IMR-90 (cell line): ENCODE measurements around the gene HYAL4. TPM values are rescaled to one million over a fixed set of nuclear protein-coding genes. Genes with fewer than 3 reads are reported as not detected.

ENCODE experiments used
- ATAC-seq: fragments of 200-7000 bp; cut with Tn5 transposase; 2 replicates; pipeline ENCODE4 v1.9.1; 2020; ENCODE audit warnings: low read depth, mild to moderate bottlenecking, moderate library complexity
- BruUV-seq: library from RNA; stranded (reverse); fragments of 400-500 nt; replicated peaks from 2 replicates; lab custom pipeline; 2021; lab: Mats Ljungman, UMichigan
- CTCF ChIA-PET: fragments of 300-600 bp; formaldehyde crosslinking; extraction: SDS; loops from one replicate; lab custom pipeline; 2021; ENCODE audit warnings: antibody characterized with exemption; lab: Yijun Ruan, JAX
- POLR2A ChIA-PET: fragments of 300-600 bp; sonication (Branson Sonifier 250); formaldehyde crosslinking; loops from one replicate; lab custom pipeline; 2022; ENCODE audit warnings: antibody characterized with exemption; ENCODE audit not compliant: unreplicated experiment; lab: Charles Lee
- DNase-seq: peaks from one replicate; pipeline ENCODE4 v3.0.0; 2013
- H2AFZ ChIP-seq: replicated peaks from 2 replicates; pipeline ENCODE3; 2013; ENCODE audit warnings: low read length, mild to moderate bottlenecking; ENCODE audit not compliant: poor library complexity
- H2AK5ac ChIP-seq: 2 replicates; pipeline ENCODE4 v1.6.1; 2013; ENCODE audit warnings: low read depth, low read length, inconsistent platforms
- H2AK9ac ChIP-seq: replicated peaks from 2 replicates; pipeline ENCODE3; 2013; ENCODE audit warnings: mild to moderate bottlenecking, low read depth, low read length, moderate library complexity; ENCODE audit not compliant: poor library complexity
- H2BK120ac ChIP-seq: 2 replicates; pipeline ENCODE4 v1.6.1; 2013; ENCODE audit warnings: low read depth, low read length, inconsistent platforms
- H2BK15ac ChIP-seq: 3 replicates; pipeline ENCODE4 v1.6.1; 2013; ENCODE audit warnings: low read depth, low read length, inconsistent platforms
- H2BK20ac ChIP-seq: 2 replicates; pipeline ENCODE4 v1.6.1; 2013; ENCODE audit warnings: low read depth, mild to moderate bottlenecking, inconsistent platforms, low read length, moderate library complexity
- H2BK5ac ChIP-seq: 2 replicates; pipeline ENCODE4 v1.6.1; 2013; ENCODE audit warnings: mild to moderate bottlenecking, low read depth, low read length, inconsistent platforms; ENCODE audit not compliant: poor library complexity, severe bottlenecking
- H3K14ac ChIP-seq: replicated peaks from 2 replicates; pipeline ENCODE4 v1.6.1; 2013; ENCODE audit warnings: low read depth, low read length, inconsistent platforms
- H3K18ac ChIP-seq: 2 replicates; pipeline ENCODE4 v1.6.1; 2013; ENCODE audit warnings: low read depth, low read length, control low read depth
- H3K23ac ChIP-seq: 2 replicates; pipeline ENCODE4 v1.6.1; 2013; ENCODE audit warnings: low read depth, low read length, inconsistent platforms
- H3K27ac ChIP-seq: 2 replicates; pipeline ENCODE4 v1.5.1; 2013; ENCODE audit warnings: mild to moderate bottlenecking, control low read depth, low read length; ENCODE audit not compliant: insufficient read depth
- H3K27me3 ChIP-seq: 2 replicates; pipeline ENCODE4 v1.6.1; 2013; ENCODE audit warnings: low read length; ENCODE audit not compliant: control insufficient read depth, insufficient read depth
- H3K36me3 ChIP-seq: 2 replicates; pipeline ENCODE4 v1.6.1; 2013; ENCODE audit warnings: low read length, mixed read lengths; ENCODE audit not compliant: control insufficient read depth, insufficient read depth
- H3K4ac ChIP-seq: 2 replicates; pipeline ENCODE4 v1.6.1; 2013; ENCODE audit warnings: low read depth, low read length, inconsistent platforms
- H3K4me1 ChIP-seq: 2 replicates; pipeline ENCODE4 v1.6.1; 2013; ENCODE audit warnings: low read length, mixed read lengths; ENCODE audit not compliant: control insufficient read depth, insufficient read depth
- H3K4me2 ChIP-seq: 2 replicates; pipeline ENCODE4 v1.6.1; 2013; ENCODE audit warnings: low read depth, mild to moderate bottlenecking, control low read depth, low read length, moderate library complexity
- H3K4me3 ChIP-seq: 2 replicates; pipeline ENCODE4 v1.5.1; 2013; ENCODE audit warnings: low read depth, mild to moderate bottlenecking, control low read depth, low read length, moderate library complexity; ENCODE audit not compliant: insufficient read depth
- H3K56ac ChIP-seq: 2 replicates; pipeline ENCODE4 v1.6.1; 2013; ENCODE audit warnings: low read length, inconsistent platforms; ENCODE audit not compliant: insufficient read depth; ENCODE audit errors: extremely low read depth
- H3K79me1 ChIP-seq, 2 experiments: 2 replicates each; pipeline ENCODE4 v1.6.1; 2013; ENCODE audit warnings: low read length in 2 of 2, inconsistent platforms in 1 of 2, low read depth in 1 of 2
- H3K9ac ChIP-seq: 2 replicates; pipeline ENCODE4 v1.6.1; 2013; ENCODE audit warnings: low read depth, low read length, control low read depth
- H3K9me1 ChIP-seq: 2 replicates; pipeline ENCODE4 v1.6.1; 2013; ENCODE audit warnings: low read length, inconsistent platforms; ENCODE audit not compliant: insufficient read depth
- H3K9me3 ChIP-seq: 2 replicates; pipeline ENCODE4 v1.6.1; 2013; ENCODE audit warnings: low read length; ENCODE audit not compliant: control insufficient read depth, insufficient read depth
- H4K20me1 ChIP-seq: 2 replicates; pipeline ENCODE4 v1.6.1; 2013; ENCODE audit warnings: low read length, inconsistent platforms; ENCODE audit not compliant: insufficient read depth
- H4K5ac ChIP-seq: 2 replicates; pipeline ENCODE4 v1.6.1; 2013; ENCODE audit warnings: mild to moderate bottlenecking, low read depth, low read length, control low read depth
- H4K8ac ChIP-seq, 2 experiments: 2 replicates each; pipeline ENCODE4 v1.6.1; 2013; ENCODE audit warnings: low read depth in 2 of 2, low read length in 2 of 2, control low read depth in 1 of 2, inconsistent platforms in 1 of 2
- H4K91ac ChIP-seq: 2 replicates; pipeline ENCODE4 v1.6.1; 2013; ENCODE audit warnings: low read depth, low read length, inconsistent platforms; ENCODE audit not compliant: insufficient read depth
- BHLHE40 ChIP-seq: fragments of 150-350 bp; IDR thresholded peaks from 2 replicates; pipeline ENCODE4 v1.6.1; 2016; ENCODE audit warnings: mild to moderate bottlenecking, low read depth, low read length
- CEBPB ChIP-seq: IDR thresholded peaks from 2 replicates; pipeline ENCODE4 v1.6.1; 2012; ENCODE audit warnings: low read depth, low read length, improper control_type of control experiment
- CHD1 ChIP-seq: IDR thresholded peaks from 2 replicates; pipeline ENCODE4 v1.6.1; 2012; ENCODE audit warnings: low read depth, low read length, improper control_type of control experiment
- CTCF ChIP-seq: conservative IDR thresholded peaks from 2 replicates; pipeline ENCODE4 v1.5.1; 2012; ENCODE audit warnings: mild to moderate bottlenecking, low read depth, low read length, improper control_type of control experiment
- MAFK ChIP-seq: IDR thresholded peaks from 2 replicates; pipeline ENCODE4 v1.6.1; 2012; ENCODE audit warnings: low read depth, low read length, improper control_type of control experiment
- MAZ ChIP-seq: IDR thresholded peaks from 2 replicates; pipeline ENCODE4 v1.6.1; 2012; ENCODE audit warnings: low read depth, mild to moderate bottlenecking, low read length, improper control_type of control experiment, moderate library complexity, borderline replicate concordance
- NFE2L2 ChIP-seq: fragments of 150-350 bp; IDR thresholded peaks from 2 replicates; pipeline ENCODE4 v1.6.1; 2016; ENCODE audit warnings: low read depth, mild to moderate bottlenecking, low read length
- POLR2A ChIP-seq: IDR thresholded peaks from 2 replicates; pipeline ENCODE4 v1.6.1; 2012; ENCODE audit warnings: mild to moderate bottlenecking, low read depth, low read length
- RCOR1 ChIP-seq: IDR thresholded peaks from 2 replicates; pipeline ENCODE4 v1.6.1; 2012; ENCODE audit warnings: mild to moderate bottlenecking, low read length, improper control_type of control experiment; ENCODE audit not compliant: insufficient replicate concordance
- RFX5 ChIP-seq: IDR thresholded peaks from 2 replicates; pipeline ENCODE4 v1.8.0; 2012; ENCODE audit warnings: low read depth, mild to moderate bottlenecking, low read length, moderate library complexity
- SMC3 ChIP-seq: fragments of 150-350 bp; IDR thresholded peaks from 2 replicates; pipeline ENCODE4 v1.6.1; 2016; ENCODE audit warnings: low read depth, mild to moderate bottlenecking, antibody characterized with exemption, low read length, moderate library complexity
- WGBS, 2 experiments: methylation state at CpG; one replicate each; pipeline versions ENCODE4 v1.1.5 to v1.1.7; 2013; ENCODE audit warnings: missing lambda C conversion rate in 2 of 2; ENCODE audit not compliant: insufficient read length in 1 of 2; ENCODE audit errors: extremely low coverage in 2 of 2; 5-methylcytosine and 5-hydroxymethylcytosine counted together
- dilution Hi-C: fragments of 300-500 bp; cut with HindIII; formaldehyde crosslinking; loops from one replicate; pipeline ENCODE4 v1.14.3; 2018; ENCODE audit warnings: low sequenced_read_pairs; ENCODE audit not compliant: unreplicated experiment
- in situ Hi-C: fragments of 300-500 bp; cut with MboI; formaldehyde crosslinking; loops from 3 replicates; pipeline ENCODE4 v1.14.3; 2019; ENCODE audit warnings: low sequenced_read_pairs, inconsistent platforms, mixed read lengths
- intact Hi-C: fragments of 100-400 bp; cut with micrococcal nuclease; formaldehyde crosslinking; loops from 2 replicates; pipeline ENCODE4 v1.10.0; 2022
- polyA plus RNA-seq, 3 experiments: library from polyadenylated mRNA; depleted of rRNA; stranded (reverse); fragments of >200 nt; gene quantifications; 2 replicates each; pipeline ENCODE4 v1.2.3, GENCODE V29; 2012; ENCODE audit warnings: low replicate concordance in 1 of 3
- total RNA-seq: library from RNA; depleted of rRNA; stranded (reverse); fragments of >200 nt; gene quantifications from 2 replicates; pipeline ENCODE4 v1.2.3, GENCODE V29; 2012

Gene HYAL4
- total and polyA plus RNA-seq, 2 of the 4 experiments (the other 2 are of a cell fraction), result not detected

GRCh38 chr7:123819001-123819400 lies 26.0 kb upstream of the HYAL4 start:
- H4K20me1 ChIP-seq, result no peaks in the 10 kb centered on the region
- no peak for DNase-seq
- H2BK5ac ChIP-seq, result no peak overlapping the region
- H2BK120ac ChIP-seq, result no peak overlapping the region
- H4K8ac ChIP-seq, result no peak overlapping the region
- no peaks in the 10 kb centered on the region for H3K4me1 ChIP-seq
- no peak overlapping the region for H2BK15ac ChIP-seq
- H4K91ac ChIP-seq, result no peak overlapping the region
- in situ Hi-C loops (no loop called here), dilution Hi-C loops (no loop called here), intact Hi-C loops (no loop called here)
- ChIA-PET POLR2A (no interaction called here), CTCF (no interaction called here)
- H3K9me1 ChIP-seq, result no peaks in the 10 kb centered on the region
- no CpG with 5 or more reads among the region's 4 CpGs for WGBS, 2 experiments
- no peak overlapping the region for H2AK9ac ChIP-seq
- H2AK5ac ChIP-seq, result no peak overlapping the region
- no peak overlapping the region for H3K9ac ChIP-seq
- BruUV-seq, result no TSS peak
- no peak overlapping the region for H2BK20ac ChIP-seq
- no peak for ATAC-seq
- no peak overlapping the region for H3K56ac ChIP-seq
- TF ChIP-seq SMC3 (no peak), RFX5 (no peak), CHD1 (no peak), MAFK (no peak), CEBPB (no peak), CTCF (no peak), BHLHE40 (no peak), NFE2L2 (no peak), MAZ (no peak), POLR2A (no peak), RCOR1 (no peak)
- H3K36me3 ChIP-seq, result no peaks in the 10 kb centered on the region
- H3K14ac ChIP-seq, result no peak overlapping the region
- H3K79me1 ChIP-seq, result no peaks in the 10 kb centered on the region
- no peak overlapping the region for H3K4me2 ChIP-seq
- H2AFZ ChIP-seq, result no peak overlapping the region
- H3K4me3 ChIP-seq, result no peak overlapping the region
- no peak overlapping the region for H4K5ac ChIP-seq
- no peak overlapping the region for H3K4ac ChIP-seq
- H3K27me3 ChIP-seq, result no peaks in the 10 kb centered on the region
- no peak overlapping the region for H3K27ac ChIP-seq
- H3K9me3 ChIP-seq, result no peaks in the 10 kb centered on the region
- H3K23ac ChIP-seq, result no peak overlapping the region
- no peak overlapping the region for H3K18ac ChIP-seq
